GM15510 (cell line): ENCODE data around the gene MCC.

Experiments used
- POLR2A ChIP-seq: IDR thresholded peaks from 3 replicates; pipeline ENCODE4 v1.6.1; 2011; ENCODE audit warnings: borderline replicate concordance; ENCODE audit not compliant: insufficient read length; ENCODE audit errors: extremely low read depth

MCC gene

GRCh38 chr5:113487781-113488644 is at the start of gene MCC:
Gene MCC, minus strand, starts transcription at chr5:113488453.
- no peak for TF ChIP-seq POLR2A

- TF ChIP-seq POLR2A, result no peak
These were observed 43.4 kb upstream of the MCC start for GRCh38 chr5:113531481-113532159.

- TF ChIP-seq POLR2A, result no peak
These were observed 39.5 kb upstream of the MCC start for GRCh38 chr5:113527746-113528145.

GRCh38 chr5:113526421-113526820 is 38.2 kb upstream of the MCC start:
- TF ChIP-seq POLR2A, result no peak

- TF ChIP-seq POLR2A, result no peak
These were observed 36.7 kb upstream of the MCC start for GRCh38 chr5:113524927-113525326.

GRCh38 chr5:113523168-113523567 is 34.9 kb upstream of the MCC start:
- no peak for TF ChIP-seq POLR2A

- no peak for TF ChIP-seq POLR2A
These were observed 32.6 kb upstream of the MCC start for GRCh38 chr5:113520899-113521298.

GRCh38 chr5:113520429-113520828 is 32.2 kb upstream of the MCC start:
- TF ChIP-seq POLR2A, result no peak

GRCh38 chr5:113519412-113519811 is 31.2 kb upstream of the MCC start:
- no peak for TF ChIP-seq POLR2A

- TF ChIP-seq POLR2A, result no peak
These were observed 30.6 kb upstream of the MCC start for GRCh38 chr5:113518884-113519283.

- TF ChIP-seq POLR2A, result no peak
These were observed 26.0 kb upstream of the MCC start for GRCh38 chr5:113514289-113514635.

GRCh38 chr5:113513384-113514288 is 25.4 kb upstream of the MCC start, which contains the start of gene YTHDC2:
Gene YTHDC2, plus strand, starts transcription at chr5:113513694. Its CDS starts 202 bp downstream, at chr5:113513896.
- peak; percentile 89 for TF ChIP-seq POLR2A

GRCh38 chr5:113512341-113512740 is 24.1 kb upstream of the MCC start:
- TF ChIP-seq POLR2A, result no peak

GRCh38 chr5:113510836-113511451 is 22.7 kb upstream of the MCC start:
- TF ChIP-seq POLR2A, result no peak
